Astrocyte (in vitro differentiated cells and primary cell): ENCODE data around the gene DIDO1.

Experiments used
- EZH2 ChIP-seq: IDR thresholded peaks from 2 replicates; pipeline ENCODE4 v1.6.1; 2012; ENCODE audit warnings: mild to moderate bottlenecking, low read length, inconsistent platforms; ENCODE audit not compliant: insufficient read depth
- TF ChIP-seq, protein P1 (sequence below): IDR thresholded peaks from 2 replicates; pipeline ENCODE4 v1.5.1; 2011; ENCODE audit warnings: low read depth, mild to moderate bottlenecking, inconsistent platforms, low read length, moderate library complexity; ENCODE audit not compliant: insufficient read depth

DNA sequence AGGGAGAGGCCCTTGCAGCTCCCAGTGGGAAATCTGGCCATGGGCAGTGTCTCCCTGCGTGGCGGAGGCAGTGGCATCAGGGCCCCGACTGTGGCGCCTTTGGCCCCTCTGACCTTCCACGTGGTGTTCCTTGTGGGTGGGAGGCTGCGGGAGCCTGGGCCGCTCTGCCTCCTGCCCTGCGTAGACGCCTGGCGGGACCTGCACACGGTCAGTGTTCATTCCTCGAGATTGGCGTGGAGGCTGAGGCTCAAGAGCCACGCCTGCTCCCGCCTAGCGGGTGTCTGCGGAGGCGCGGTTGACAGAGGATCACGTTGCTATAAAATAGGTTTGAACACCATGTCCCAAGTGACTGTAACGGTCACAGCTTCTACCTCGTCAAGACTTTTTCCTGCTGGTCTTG lies 95.5 kb downstream of the DIDO1 start:
- TF ChIP-seq, protein P1, sequence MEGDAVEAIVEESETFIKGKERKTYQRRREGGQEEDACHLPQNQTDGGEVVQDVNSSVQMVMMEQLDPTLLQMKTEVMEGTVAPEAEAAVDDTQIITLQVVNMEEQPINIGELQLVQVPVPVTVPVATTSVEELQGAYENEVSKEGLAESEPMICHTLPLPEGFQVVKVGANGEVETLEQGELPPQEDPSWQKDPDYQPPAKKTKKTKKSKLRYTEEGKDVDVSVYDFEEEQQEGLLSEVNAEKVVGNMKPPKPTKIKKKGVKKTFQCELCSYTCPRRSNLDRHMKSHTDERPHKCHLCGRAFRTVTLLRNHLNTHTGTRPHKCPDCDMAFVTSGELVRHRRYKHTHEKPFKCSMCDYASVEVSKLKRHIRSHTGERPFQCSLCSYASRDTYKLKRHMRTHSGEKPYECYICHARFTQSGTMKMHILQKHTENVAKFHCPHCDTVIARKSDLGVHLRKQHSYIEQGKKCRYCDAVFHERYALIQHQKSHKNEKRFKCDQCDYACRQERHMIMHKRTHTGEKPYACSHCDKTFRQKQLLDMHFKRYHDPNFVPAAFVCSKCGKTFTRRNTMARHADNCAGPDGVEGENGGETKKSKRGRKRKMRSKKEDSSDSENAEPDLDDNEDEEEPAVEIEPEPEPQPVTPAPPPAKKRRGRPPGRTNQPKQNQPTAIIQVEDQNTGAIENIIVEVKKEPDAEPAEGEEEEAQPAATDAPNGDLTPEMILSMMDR, result no peak
- no peak for TF ChIP-seq EZH2
